Endothelial cell of umbilical vein (primary cell): ENCODE data around the gene RRM2. TPM values are rescaled to one million over a fixed set of nuclear protein-coding genes. Genes with fewer than 3 reads are reported as not detected.

ENCODE experiments used
- BruUV-seq: library from RNA; stranded (reverse); fragments of 400-500 nt; replicated peaks from 2 replicates; lab custom pipeline; 2021; lab: Mats Ljungman, UMichigan
- CTCF ChIA-PET: fragments of 300-600, 350-600 bp; sonication (Branson Sonifier 250); formaldehyde crosslinking; loops from one replicate; lab custom pipeline; 2021; ENCODE audit warnings: antibody characterized with exemption, inconsistent platforms; lab: Charles Lee
- POLR2A ChIA-PET: fragments of 300-600, 350-600 bp; sonication (Branson Sonifier 250); formaldehyde crosslinking; loops from one replicate; lab custom pipeline; 2021; ENCODE audit warnings: antibody characterized with exemption, inconsistent platforms; lab: Charles Lee
- DNase-seq: peaks from one replicate; pipeline ENCODE4 v3.0.0-alpha.2; 2011; ENCODE audit warnings: low read depth, low spot score
- FAIRE-seq: peaks from 2 replicates; lab custom pipeline; 2011; peaks lifted over from hg19 to GRCh38; lab: Jason Lieb, UNC
- H2AFZ ChIP-seq: 2 replicates; pipeline ENCODE4 v1.6.0; 2012; ENCODE audit warnings: low read depth, low read length, control low read depth, inconsistent platforms
- H3K27ac ChIP-seq: 2 replicates; pipeline ENCODE4 v1.5.1; 2011; ENCODE audit warnings: low read depth, mild to moderate bottlenecking, control low read depth, low read length, moderate library complexity; ENCODE audit not compliant: insufficient read depth
- H3K27me3 ChIP-seq, 2 experiments: 2 replicates each; pipeline versions ENCODE4 v1.6.0 to v1.6.1; 2011; ENCODE audit warnings: low read length in 2 of 2, mixed read lengths in 1 of 2; ENCODE audit not compliant: control insufficient read depth in 2 of 2, insufficient read depth in 2 of 2
- H3K36me3 ChIP-seq, 2 experiments: 2 replicates in 1 of 2; 3 replicates in 1 of 2; pipeline ENCODE4 v1.5.1; 2011; ENCODE audit warnings: low read length in 2 of 2, mild to moderate bottlenecking in 1 of 2, moderate library complexity in 1 of 2; ENCODE audit not compliant: control insufficient read depth in 2 of 2, insufficient read depth in 2 of 2; ENCODE audit errors: extremely low read depth in 1 of 2
- H3K4me1 ChIP-seq: 3 replicates; pipeline ENCODE4 v1.5.1; 2011; ENCODE audit warnings: mild to moderate bottlenecking, low read length; ENCODE audit not compliant: control insufficient read depth, insufficient read depth; ENCODE audit errors: extremely low read depth
- H3K4me2 ChIP-seq: 2 replicates; pipeline ENCODE4 v1.6.1; 2011; ENCODE audit warnings: low read length, control low read depth, mixed read lengths; ENCODE audit not compliant: insufficient read depth
- H3K4me3 ChIP-seq, 3 experiments: fragments of 200-600 bp in 1 of 3; sonication (generic), shearing (Covaris generic) in 1 of 3; replicated peaks in 1 of 3; 2 replicates each; pipeline ENCODE4 v1.5.1; 2011 to 2016; ENCODE audit warnings: control low read depth in 3 of 3, low read length in 3 of 3, mild to moderate bottlenecking in 2 of 3, inconsistent platforms in 1 of 3, low read depth in 1 of 3, moderate library complexity in 1 of 3; ENCODE audit not compliant: insufficient read depth in 1 of 3
- H3K79me2 ChIP-seq: 2 replicates; pipeline ENCODE4 v1.6.0; 2012; ENCODE audit warnings: low read length, inconsistent platforms; ENCODE audit not compliant: control insufficient read depth, insufficient read depth
- H3K9ac ChIP-seq: replicated peaks from 2 replicates; pipeline ENCODE3; 2011; ENCODE audit warnings: low read length, control low read depth; ENCODE audit not compliant: insufficient read depth; ENCODE audit errors: extremely low read depth
- H3K9me1 ChIP-seq: replicated peaks from 3 replicates; pipeline ENCODE4 v1.6.0; 2011; ENCODE audit warnings: mild to moderate bottlenecking, low read length; ENCODE audit not compliant: control insufficient read depth, insufficient read depth; ENCODE audit errors: extremely low read depth
- H3K9me3 ChIP-seq: replicated peaks from 2 replicates; pipeline ENCODE4 v1.5.1; 2012; ENCODE audit warnings: low read length, inconsistent platforms; ENCODE audit not compliant: control insufficient read depth, insufficient read depth
- H4K20me1 ChIP-seq: replicated peaks from 2 replicates; pipeline ENCODE3; 2011; ENCODE audit warnings: mild to moderate bottlenecking, low read length; ENCODE audit not compliant: control insufficient read depth, insufficient read depth; ENCODE audit errors: extremely low read depth
- CTCF ChIP-seq, 2 donors: IDR thresholded peaks; 1 replicate in 1 of 2; 2 replicates in 1 of 2; pipeline ENCODE4 v1.5.1; 2011; ENCODE audit warnings: low read length in 2 of 2, mild to moderate bottlenecking in 2 of 2, moderate library complexity in 2 of 2, control low read depth in 1 of 2, inconsistent platforms in 1 of 2, low read depth in 1 of 2; ENCODE audit not compliant: insufficient read depth in 1 of 2; ENCODE audit errors: extremely low read depth in 1 of 2
- FOS ChIP-seq: IDR thresholded peaks from 2 replicates; pipeline ENCODE4 v1.6.1; 2011; ENCODE audit warnings: mild to moderate bottlenecking, low read length, moderate library complexity, borderline replicate concordance; ENCODE audit not compliant: insufficient read depth
- GATA2 ChIP-seq: IDR thresholded peaks from 2 replicates; pipeline ENCODE4 v1.7.0; 2011; ENCODE audit warnings: low read depth, mild to moderate bottlenecking, moderate library complexity, mixed read lengths, low read length; ENCODE audit not compliant: insufficient read length, insufficient read depth
- JUN ChIP-seq: IDR thresholded peaks from 2 replicates; pipeline ENCODE4 v1.6.1; 2011; ENCODE audit warnings: borderline replicate concordance, low read depth; ENCODE audit not compliant: insufficient read length, insufficient read depth
- MAX ChIP-seq: IDR thresholded peaks from 2 replicates; pipeline ENCODE4 v1.6.1; 2011; ENCODE audit not compliant: insufficient read depth, insufficient read length
- POLR2AphosphoS5 ChIP-seq: IDR thresholded peaks from 2 replicates; pipeline ENCODE4 v1.6.1; 2012; ENCODE audit warnings: low read depth, mild to moderate bottlenecking, control low read depth, low read length, moderate library complexity; ENCODE audit not compliant: insufficient read depth
- dilution Hi-C: fragments of 300-500 bp; cut with MboI; formaldehyde crosslinking; loops from one replicate; pipeline ENCODE4 v1.15.0; 2019; ENCODE audit warnings: low sequenced_read_pairs; ENCODE audit not compliant: extremely low pct_ligation_motif_present
- intact Hi-C: fragments of 100-400 bp; cut with micrococcal nuclease; formaldehyde crosslinking; loops from one replicate; pipeline ENCODE4 v1.10.0; 2022
- polyA plus RNA-seq, 4 experiments: library from polyadenylated mRNA; depleted of rRNA in 3 of 4; stranded (reverse) in 3 of 4; unstranded in 1 of 4; fragments of >200 nt; gene quantifications; 2 replicates each; pipeline versions ENCODE4 v1.2.1 to v1.2.3, GENCODE V29; 2011 to 2012; ENCODE audit warnings: missing spikeins in 1 of 4
- total RNA-seq: library from RNA; stranded (reverse); gene quantifications from 2 replicates; pipeline ENCODE4 v1.2.3, GENCODE V29; 2021

The RRM2 gene
- total and polyA plus RNA-seq, 2 donors (not counting 3 experiments of a cell fraction or from before 2014, with no cell fraction given), result 40.9 to 246 TPM

- H3K9me3 ChIP-seq, result no peaks in the 10 kb centered on the region
- H3K9me1 ChIP-seq, result no peaks in the 10 kb centered on the region
- ChIA-PET CTCF (interaction anchor here (0.9 to 3.9 kb wide), 7 partner anchors 16 to 333 kb away, joined by 3 to 33 read pairs (median 4); no protein-coding TSS in a partner anchor), POLR2A (interaction anchor here (0.6 kb wide), 3 partner anchors 29 to 346 kb away, joined by 3 to 6 read pairs (median 5); partner anchors contain the start of gene ODC1)
- FAIRE-seq, result no peak
- H4K20me1 ChIP-seq, result no peaks in the 10 kb centered on the region
- no peak overlapping the region for H2AFZ ChIP-seq
- intact Hi-C loops, result no loop called here
- H3K4me2 ChIP-seq, result no peak overlapping the region
- no peak overlapping the region for H3K9ac ChIP-seq
- dilution Hi-C loops, result no loop called here
- H3K27me3 ChIP-seq, result no peaks in the 10 kb centered on the region
- no peaks in the 10 kb centered on the region for H3K36me3 ChIP-seq
- TF ChIP-seq POLR2AphosphoS5 (no peak), JUN (no peak), CTCF (IDR thresholded peaks at IDR 0.05; ENCODE audit: extremely low read depth in 1 of 2, insufficient read depth in 1 of 2, low read depth in 1 of 2, low read length in 2 of 2) (no peak), GATA2 (no peak), FOS (no peak), MAX (no peak)
- H3K4me1 ChIP-seq, result no peaks in the 10 kb centered on the region
- H3K27ac ChIP-seq, result no peak overlapping the region
- no peaks in the 10 kb centered on the region for H3K79me2 ChIP-seq
- DNase-seq, result no peak
- BruUV-seq, result no TSS peak
- no peak overlapping the region for H3K4me3 ChIP-seq
Measured at GRCh38 chr2:10101491-10101890, 21.0 kb upstream of the RRM2 start.
